ENCODE measurements around the gene ZNF813.
"Not testable (repeated sequence)": the region's sequence is repeated elsewhere in the genome, so short reads cannot be mapped to it uniquely, and the experiment has no call there.

ZNF813 gene

DNA sequence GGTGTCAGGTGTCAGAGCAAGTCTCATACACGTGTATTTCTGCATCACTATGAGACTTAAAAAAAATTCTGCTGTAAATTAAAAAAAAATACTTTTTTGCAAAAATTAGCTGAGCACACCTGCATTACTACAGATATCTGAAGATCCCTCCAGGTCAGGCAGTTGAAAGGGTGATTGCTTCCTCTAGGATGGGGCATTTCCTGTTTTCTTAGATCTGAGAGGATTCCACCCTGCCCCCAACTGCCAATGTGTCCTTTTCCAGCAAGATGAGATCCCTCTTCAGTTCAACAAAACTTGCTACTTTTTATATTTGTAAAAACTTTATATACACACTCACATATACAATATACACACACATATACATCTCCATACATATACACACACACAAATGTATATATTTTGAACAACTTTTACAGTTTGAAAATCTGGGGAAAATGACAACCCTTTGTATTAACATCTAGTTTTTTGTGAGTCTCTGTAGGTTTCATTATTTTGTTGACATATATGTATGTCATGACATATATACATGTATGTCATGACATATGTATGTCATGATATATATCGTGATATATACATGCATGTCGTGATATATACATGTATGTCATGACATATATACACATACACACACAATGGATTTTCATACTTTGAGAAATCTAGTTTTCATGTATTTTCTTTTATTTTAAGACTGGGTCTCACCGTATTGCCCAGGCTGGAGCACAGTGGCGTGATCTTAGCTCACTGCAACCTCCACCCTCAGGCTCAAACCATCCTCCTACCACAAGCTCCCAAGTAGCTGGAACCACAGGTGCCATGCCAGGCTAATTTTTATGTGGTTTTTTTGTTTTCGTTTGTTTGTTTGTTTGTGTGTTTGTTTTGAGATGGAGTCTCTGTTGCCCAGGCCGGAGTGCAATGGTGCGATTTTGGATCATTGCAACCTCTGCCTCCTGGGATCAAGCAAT lies 17.8 kb downstream of the ZNF813 start:
- no peak for DNase-seq

- DNase-seq = no peak
Measured at GRCh38 chr19:53492153-53492552, 24.6 kb downstream of the ZNF813 start.

DNA sequence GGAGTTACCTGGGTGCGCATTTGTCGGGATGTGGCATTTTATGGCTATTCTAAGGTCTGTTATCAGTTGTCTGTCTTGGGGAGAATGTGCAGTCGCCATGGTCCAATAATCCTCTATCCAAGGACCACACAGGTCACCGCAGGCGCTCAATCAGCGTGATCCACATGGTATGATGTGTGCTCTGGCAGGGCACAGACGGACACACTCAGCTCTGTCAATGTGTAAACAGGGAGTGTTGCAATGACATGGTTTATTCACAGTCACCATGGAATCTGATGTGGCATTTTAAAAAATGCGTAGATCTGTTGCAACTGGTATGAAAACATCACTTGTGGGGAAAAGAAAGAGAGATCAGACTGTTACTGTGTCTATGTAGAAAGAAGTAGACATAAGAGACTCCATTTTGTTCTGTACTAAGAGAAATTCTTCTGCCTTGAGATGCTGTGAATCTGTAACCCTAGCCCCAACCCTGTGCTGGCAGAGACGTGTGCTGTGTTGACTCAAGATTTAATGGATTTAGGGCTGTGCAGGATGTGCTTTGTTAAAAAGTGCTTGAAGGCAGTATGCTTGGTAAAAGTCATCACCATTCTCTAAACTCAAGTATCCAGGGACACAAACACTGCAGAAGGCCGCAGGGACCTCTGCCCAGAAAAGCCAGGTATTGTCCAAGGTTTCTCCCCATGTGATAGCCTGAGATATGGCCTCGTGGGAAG lies 29.9 kb downstream of the ZNF813 start:
- DNase-seq = not testable (repeated sequence)

- not testable (repeated sequence) for DNase-seq
Measured at GRCh38 chr19:53498024-53498395, 30.5 kb downstream of the ZNF813 start.

- not testable (repeated sequence) for DNase-seq
Measured at GRCh38 chr19:53503151-53503550, 35.6 kb downstream of the ZNF813 start.

DNA sequence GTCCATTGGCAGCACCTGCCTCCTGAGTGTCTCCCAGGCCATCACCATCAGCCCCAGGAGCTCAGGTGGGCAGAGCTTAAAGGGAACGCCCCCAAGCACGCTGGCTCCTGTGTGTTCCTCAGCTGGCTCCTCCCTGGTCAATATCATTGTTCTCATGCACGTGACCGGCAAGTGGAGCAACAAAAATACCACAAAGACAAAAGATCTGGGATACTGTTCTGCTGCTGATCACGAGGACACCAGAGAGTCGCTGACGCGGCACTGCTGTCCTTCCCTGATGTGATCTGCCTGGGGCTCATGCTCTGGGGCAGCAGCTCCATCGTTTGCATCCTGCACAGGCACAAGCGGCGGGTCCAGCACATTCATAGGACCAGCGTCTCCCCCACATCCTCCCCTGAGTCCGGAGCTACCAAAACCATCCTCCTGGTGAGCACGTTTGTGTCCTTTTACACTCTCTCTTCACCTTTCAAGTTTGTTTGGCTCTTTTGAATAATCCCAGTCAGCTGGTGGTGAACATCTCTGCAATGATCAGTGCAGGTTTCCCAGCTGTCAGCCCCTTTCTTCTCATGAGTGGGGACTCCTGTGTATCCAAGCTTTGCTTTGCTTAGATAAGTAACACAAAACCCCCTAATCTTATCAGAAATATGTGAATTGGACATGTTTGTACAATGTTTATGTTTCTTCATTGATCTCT lies 36.3 kb downstream of the ZNF813 start:
- not testable (repeated sequence) for DNase-seq

GRCh38 chr19:53504365-53504703 lies 36.8 kb downstream of the ZNF813 start:
- DNase-seq = not testable (repeated sequence)

- DNase-seq = no peak
Measured at GRCh38 chr19:53504885-53505284, 37.4 kb downstream of the ZNF813 start.

DNA sequence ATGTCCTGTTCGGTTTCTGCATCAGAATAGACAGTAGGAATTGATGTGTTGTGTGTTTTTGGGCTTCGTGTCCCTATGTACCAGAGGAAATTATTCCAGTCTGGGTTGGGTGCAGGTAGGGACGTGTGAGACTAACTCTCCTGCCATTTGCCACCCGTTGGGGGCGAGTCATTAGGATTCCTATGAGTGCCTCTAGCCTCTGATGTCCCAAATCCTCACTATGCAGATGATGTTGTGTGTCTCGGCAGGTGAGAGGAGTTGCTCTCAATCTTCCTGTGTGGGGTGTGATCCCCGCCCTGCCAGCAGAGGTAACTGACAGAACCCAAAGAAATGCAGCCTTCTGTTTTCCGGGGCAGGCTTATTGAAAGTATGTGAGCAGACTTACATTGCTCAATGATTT lies 39.2 kb downstream of the ZNF813 start:
- DNase-seq = no peak

DNA sequence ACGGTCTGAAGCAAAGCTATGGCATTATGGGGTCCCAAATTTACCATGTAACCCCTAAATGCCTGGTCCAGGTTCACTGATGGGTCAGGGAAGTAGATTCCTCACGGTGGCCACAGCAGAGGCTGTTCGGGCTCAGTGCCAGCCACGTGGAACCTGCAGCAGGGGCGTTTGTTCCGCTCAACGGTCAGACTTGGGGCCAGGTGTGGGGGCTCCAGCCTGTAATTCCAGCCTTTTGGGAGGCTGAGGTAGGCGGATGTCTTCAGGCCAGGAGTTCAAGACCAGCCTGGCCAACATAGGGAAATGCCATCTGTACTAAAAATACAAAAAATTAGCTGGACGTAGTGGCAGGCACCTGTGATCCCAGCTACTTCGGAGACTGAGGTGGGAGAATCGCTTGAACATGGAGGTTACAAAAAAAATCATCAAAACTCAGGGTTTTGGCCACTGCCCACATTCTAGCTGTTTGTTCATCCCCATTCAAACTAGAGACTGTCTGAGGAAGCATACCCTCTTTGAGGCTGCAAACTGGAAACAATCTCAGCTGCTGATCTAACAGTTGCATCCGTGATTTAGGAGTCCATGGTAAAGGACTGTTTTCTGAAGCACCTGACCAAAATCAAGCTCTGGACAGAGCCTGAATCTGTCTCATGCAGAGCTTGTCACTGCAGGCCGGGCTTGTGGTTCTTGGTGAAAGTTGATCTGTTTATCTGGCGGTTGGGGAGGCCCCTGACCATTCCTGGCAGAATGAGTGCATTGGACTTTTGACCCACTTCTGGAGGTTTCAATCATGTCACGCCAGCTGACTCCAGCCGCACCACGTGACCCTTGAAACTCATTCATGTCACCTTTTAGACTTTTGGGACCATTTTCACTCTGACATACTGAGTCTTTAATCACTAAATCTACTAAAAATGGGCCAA lies 40.2 kb downstream of the ZNF813 start:
- DNase-seq = no peak

GRCh38 chr19:53509443-53509842 lies 41.9 kb downstream of the ZNF813 start:
- no peak for DNase-seq

DNA sequence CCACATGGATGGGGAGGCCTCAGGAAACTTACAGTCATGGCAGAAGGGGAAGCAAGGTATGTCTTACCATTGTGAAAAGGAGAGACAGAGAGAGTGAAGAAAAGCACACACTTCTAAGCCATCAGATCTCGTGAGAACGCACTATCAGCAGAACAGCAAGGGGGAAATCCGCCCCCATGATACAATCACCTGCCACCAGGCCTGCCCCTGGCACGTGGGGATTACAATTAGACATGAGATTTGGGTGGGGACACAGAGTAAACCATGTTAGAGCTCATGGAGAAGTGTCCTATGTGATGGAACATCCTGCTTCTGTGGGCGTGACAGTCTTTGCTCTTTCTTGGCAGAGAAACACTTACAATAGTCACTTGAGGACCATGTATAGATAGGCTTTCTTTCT lies 42.3 kb downstream of the ZNF813 start:
- no peak for DNase-seq

DNA sequence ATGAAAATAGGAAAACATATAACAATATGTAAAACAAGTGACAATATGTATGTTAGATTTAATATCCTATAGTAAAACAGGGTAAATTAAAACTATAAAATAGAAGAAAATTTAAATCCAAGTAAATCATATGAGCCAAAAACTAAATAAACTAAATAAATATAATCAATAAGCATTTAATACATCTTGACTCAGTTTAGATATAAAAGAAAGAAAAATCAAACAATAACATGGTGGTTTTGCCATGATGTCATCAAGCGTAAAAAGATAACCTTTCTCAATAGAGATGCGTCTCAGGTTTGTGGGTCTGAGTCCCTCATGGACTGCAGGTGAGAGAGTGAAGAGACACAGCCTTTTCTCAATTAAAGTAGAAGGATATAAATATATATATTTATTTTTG lies 43.8 kb downstream of the ZNF813 start:
- DNase-seq = no peak

DNA sequence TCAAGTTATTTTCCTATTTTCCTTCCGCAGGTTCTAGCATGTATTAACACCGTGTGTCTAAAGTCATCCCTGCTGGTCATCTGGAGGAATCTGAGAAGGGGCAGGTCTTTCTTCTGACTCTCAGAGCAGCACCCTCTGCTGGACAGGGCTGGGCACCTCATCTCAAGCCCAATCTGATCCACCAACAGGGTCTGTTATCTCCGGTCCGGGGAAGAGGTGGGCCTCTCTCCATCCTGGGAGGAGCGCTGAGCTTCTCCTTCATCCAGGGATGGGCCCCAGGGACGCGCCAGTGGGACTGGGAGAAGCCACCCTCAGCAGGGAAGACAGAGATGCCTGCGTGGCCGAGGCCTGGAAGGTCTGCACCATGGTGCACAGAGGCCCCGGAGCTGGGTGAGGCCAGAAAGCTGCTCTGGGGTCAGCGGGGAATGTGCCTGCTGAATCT lies 44.4 kb downstream of the ZNF813 start:
- peak; percentile 6 for DNase-seq

DNA sequence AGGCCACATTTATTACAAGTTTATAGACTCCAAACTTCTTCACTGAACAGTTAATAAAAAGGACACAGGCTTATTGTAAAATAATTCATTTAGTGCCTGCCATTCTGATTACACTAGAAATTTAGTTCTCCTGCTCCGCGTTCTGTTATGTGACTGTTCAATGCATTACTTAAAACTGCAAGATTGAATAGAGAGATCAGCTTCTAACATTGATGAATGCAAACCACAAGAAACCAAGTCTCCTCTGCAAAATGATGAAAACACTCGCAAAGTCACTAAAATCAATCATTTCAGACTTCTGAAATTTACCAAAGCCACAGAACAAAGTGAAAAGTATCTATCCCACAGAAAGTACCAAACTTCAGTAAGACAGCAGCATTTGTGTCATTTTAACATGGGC lies 47.5 kb downstream of the ZNF813 start:
- not testable (repeated sequence) for DNase-seq

DNA sequence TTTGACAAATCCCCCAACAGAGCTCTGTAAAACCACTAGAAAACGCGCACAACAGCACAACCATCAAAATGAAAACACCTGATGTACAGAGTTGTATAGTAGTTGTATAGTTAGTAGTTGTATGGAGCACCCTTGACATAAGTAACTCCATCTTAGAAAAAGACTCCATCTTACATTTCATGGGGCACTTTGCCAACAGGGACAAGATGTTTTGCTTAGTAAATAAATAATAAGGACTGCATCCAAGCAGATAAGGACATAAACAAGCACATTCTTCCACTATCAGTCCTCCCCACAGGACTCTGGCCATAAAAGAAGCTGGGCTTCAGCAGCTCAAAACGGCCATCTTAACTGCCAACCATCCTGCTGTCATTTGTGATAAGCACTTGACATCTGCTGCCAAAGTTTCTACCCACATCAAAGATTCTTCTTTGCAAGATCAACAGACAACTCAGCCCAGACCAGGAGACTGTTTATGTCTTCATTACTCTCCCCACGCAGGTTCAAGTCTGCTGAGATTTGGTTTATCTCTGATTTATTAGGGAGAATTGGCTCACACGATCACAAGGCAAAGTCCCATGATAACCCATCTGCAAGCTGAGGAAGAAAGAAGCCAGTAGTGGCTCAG lies 49.7 kb downstream of the ZNF813 start:
- DNase-seq = no peak

GRCh38 chr19:53518121-53518520 lies 50.6 kb downstream of the ZNF813 start:
- no peak for DNase-seq

DNA sequence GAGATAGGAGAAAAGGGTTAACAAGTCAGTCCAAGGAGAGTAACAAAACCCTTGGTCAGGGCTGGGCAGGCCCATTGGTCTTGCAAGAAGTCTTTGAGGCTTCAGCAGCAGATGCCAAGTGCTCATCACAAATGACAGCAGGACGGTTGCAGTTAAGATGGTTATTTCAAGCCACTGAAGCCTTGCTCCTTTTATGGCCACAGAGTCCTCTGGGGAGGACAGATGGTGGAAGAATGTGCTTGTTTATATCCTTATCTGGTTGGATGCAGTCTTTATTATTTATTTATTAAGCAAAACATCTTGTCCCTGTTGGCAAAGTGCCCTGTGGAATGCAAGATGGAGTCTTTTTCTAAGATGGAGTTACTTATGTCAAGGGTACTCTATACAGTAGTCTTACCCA lies 51.2 kb downstream of the ZNF813 start:
- DNase-seq = no peak

DNA sequence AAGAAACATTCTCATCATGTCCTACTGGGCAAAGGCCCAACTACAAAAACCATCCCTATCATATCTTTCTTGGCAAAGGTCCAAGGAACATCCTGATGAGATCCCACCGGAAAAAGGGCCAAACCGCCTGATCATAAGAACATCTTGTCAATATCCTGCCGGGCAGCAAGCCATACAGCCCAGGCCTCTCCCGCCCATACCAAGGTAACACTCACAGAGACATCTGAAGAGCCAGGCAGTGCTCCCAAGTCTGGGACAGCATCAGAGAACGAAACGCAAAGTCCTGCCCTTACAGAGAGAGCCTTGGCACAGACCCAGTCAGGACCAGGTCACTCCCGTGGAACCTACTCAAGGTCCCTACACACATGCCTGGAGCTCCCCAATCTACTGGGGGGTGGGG lies 51.9 kb downstream of the ZNF813 start:
- DNase-seq = no peak

- no peak for DNase-seq
Measured at GRCh38 chr19:53520163-53520546, 52.6 kb downstream of the ZNF813 start.

DNA sequence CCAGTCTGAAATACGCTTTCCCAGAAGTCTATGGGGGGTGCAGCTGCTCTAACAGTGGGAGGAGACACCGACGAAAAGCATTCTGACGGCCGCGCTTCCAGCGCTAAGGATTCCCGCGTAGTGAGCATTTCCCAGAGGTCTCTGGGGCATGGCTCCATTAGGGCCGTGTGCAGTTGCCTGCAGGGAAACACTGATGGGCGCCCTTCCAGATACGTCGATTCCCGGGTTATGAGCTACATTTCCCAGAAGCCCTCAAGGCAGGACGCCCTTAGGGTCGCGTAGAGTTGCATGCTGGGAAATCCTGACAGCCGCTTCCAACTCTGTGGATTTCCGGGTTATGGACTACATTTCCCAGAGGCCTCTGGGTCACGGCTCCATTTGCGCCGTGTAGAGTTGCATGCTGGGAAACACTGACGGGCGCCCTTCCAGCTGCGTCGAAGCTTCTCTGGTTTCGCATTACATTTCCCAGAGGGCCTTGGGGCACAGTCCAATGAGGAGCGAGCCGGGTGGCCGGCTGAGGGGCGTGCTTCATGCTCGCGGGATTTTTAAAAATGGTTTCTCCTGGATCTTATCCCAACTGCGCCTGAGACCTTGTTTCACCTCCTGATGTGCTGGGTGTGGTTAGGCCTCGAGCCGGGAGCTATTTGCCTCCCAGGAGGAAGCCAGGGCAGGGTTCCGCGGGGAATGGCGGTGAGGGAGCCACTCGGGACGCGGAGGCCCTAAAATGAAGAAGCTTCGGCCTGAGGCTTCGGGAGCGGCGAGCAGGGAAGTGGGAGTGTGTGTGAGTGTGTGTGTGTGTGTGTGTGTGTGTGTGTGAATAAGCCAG lies 53.2 kb downstream of the ZNF813 start:
- peak; percentile 100 for DNase-seq
